HG02763 (cell line): Measurements from ENCODE around the gene DUOXA2.

ENCODE experiments used
- ATAC-seq: cut with Tn5 transposase; IDR thresholded peaks from one replicate; pipeline ENCODE4 v1.9.1; 2021; ENCODE audit warnings: mild to moderate bottlenecking, moderate library complexity; ENCODE audit not compliant: unreplicated experiment

Gene DUOXA2

DNA sequence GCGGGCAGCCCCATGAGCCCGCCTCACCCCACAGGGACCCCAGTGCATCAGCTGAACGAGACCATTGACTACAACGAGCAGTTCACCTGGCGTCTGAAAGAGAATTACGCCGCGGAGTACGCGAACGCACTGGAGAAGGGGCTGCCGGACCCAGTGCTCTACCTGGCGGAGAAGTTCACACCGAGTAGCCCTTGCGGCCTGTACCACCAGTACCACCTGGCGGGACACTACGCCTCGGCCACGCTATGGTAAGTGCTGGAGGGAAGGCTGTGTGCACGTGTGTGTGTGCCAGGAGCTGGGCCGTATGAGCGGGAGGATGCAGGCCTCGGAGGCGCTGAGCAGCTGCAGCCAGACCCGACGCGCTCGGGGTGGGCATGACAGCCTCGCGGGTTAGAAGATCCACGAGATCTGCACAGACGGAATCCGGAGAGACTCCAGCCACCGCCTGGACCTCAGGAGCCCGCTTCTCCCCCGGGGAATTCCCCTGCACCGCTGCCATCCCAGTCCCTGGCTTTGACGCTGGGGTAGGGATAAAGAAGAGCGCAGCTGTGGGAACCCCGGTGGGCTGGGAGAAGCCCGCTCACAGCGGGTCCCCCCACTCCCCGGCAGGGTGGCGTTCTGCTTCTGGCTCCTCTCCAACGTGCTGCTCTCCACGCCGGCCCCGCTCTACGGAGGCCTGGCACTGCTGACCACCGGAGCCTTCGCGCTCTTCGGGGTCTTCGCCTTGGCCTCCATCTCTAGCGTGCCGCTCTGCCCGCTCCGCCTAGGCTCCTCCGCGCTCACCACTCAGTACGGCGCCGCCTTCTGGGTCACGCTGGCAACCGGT lies 2.6 kb downstream of the DUOXA2 start:
- no peak for ATAC-seq

DNA sequence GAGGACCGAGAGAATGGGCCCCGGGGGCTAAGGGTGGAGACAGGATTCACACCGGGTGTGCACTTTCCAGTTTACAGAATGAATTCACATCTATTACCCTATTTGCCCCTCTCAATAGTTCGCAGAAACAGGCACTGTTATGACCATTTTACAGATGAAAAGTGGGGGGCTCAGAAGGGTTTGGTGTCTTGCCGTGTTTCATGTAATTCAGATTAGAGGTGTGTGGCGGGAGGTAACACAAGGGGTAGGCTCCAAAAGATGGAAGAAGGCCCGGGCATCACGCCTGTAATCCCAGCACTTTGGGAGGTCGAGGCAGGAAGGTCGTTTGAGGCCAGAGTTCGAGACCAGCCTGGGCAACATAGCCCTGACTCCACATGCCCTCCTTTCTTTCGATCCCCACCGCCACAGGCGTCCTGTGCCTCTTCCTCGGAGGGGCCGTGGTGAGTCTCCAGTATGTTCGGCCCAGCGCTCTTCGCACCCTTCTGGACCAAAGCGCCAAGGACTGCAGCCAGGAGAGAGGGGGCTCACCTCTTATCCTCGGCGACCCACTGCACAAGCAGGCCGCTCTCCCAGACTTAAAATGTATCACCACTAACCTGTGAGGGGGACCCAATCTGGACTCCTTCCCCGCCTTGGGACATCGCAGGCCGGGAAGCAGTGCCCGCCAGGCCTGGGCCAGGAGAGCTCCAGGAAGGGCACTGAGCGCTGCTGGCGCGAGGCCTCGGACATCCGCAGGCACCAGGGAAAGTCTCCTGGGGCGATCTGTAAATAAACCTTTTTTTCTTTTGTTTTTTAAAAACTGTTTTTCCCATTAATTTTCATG lies 3.4 kb downstream of the DUOXA2 start:
- no peak for ATAC-seq

DNA sequence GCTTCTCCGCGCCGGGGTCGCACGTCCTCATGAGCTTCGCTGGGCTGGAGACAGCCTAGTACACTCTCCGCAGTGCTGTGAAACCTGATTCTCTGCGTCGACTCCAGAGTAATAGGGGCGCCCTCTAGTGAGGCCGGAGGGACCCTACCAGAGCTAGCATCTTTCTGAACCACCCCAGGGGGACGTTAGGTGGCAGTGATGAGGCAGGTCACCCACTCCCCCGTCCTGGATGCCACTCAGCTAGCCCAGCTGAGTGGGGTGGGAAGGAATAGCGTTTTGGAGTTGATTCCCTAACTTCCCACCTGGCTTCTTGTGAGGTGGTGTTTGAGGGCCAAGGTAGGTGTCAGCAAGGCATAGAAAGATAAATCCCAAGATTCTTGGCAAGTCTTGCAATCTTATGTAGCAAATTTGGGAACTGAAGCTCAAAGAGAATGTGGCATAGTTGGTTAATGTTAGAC lies 4.0 kb downstream of the DUOXA2 start:
- peak; percentile 88 for ATAC-seq

DNA sequence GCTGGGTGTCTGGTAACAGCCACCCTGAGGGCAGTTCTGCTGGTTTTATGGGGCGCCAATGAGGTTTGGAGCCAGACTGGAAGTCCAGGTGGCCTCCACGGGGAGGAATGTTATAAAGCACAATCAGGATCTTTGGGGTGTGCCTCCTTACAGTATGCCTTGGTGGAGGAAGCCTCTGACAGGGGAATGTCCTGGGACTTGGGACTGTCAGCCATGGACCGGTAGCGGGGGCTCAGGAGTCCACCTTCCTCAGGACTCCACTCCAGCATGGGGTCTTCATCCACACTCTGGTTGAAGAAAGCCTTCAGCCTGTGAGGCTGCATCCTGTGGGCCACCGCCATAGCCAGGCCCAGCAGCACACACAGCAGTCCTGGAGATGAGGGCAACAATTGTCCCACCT lies 4.9 kb downstream of the DUOXA2 start:
- ATAC-seq, result no peak

DNA sequence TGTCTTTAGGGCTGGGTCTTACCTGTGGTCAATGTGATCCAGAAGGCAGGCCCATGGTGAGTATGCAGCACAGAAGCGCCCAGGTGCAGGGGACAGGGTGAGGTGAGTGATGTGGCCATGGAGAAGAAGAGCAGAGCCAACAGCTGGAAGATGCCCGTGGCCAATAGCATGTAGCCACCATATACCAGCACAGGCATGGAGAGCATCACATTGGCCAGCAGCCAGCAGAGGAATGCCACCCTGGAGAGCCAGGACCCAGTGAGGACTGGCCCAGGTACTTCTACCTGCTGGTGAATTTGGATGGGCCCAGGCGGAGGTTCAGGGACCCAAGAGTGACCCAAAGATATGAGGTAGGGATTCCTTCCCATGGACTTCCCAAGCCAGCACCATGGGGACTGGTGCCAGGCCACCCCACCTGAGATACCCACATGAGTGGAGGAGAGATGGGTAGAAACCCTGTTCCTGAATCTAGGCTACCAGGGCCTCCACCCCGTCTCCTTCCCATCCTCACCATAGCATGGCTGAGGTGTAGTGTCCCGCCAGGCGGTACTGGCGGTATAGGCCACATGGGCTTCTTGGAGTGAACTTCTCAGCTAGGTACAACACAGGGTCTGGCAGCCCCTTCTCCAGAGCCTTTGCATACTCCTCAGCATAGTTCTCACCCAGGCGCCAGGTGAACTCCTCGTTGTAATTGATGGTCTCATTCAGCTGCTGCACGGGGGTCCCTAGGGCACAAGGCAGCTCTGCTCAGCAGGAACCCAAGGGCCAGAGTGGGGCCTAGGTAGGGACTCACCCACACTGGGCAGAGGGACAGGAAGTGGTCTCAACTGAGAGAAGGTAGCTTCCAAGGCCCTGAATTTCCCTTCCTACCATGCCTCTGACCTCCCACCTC lies 6.2 kb downstream of the DUOXA2 start:
- ATAC-seq, result no peak

DNA sequence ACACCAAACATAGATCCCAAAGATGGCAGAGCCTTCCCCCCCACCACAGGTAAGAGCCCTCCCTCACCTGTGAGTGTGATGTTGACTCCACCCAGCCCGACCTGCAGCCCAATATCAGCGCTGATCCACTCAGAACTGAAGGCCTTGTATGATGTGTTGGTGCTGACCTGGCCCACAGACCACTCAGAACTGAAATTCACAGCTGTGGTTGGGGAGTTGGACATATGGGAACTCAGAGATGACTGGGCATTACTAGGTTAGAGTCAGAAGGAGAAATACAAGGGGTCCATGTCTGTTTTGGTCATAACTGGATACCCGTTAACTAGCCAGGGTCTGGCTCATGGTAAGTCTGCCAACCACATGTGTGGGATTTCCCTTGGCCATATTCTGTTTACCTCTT lies 6.9 kb downstream of the DUOXA2 start:
- ATAC-seq, result no peak

DNA sequence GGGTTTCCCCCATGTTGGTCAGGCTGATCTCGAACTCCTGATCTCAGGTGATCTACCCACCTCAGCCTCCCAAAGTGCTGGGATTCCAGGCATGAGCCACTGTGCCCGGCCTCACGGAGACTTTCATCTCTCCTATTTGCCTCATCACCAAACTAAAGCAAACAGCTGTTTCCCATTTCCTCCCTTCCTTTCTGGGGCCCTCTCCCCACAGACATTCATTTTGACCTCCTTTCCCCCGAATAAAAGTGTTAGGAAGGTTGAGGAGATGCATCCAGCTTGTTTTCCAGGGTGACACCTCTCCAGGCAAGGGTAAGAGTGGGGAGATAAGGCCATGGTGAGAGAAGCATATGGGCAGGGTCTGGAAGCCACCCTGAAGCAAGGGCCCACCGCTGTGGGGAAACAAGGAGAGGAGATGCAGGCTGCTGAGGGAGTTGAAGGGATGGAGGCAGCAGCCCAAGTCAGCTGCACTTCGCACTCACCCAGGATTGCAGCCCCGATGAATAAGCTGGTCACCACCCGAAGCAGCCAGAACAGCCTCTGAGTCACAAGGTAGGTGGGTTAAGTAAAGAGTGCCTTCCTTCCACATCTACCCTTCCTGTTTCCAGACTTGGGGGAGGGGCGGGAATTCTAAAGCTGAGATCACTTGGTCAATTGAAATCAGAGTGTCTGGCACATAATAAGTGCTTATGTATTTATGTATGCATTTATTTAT lies 7.7 kb downstream of the DUOXA2 start:
- no peak for ATAC-seq

DNA sequence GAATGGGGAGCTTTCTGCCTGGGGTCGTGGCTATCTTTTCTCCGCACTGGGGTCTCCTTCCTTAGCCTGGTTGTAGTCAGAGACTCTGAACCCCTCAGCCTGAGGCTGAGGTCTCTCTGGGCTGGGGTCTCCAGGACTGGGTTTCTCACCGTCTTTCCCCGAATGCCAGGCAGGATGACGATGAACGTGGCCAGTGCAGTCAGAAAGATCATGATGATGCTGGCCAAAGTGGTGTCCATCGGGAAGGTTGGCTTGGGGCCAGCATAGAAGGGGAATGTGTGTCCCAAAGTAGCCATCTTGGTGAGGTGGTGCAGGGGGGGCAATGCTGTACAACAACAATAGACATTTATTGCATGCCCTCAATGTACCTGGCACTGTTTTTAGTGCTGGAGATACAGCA lies 8.6 kb downstream of the DUOXA2 start:
- ATAC-seq, result no peak

DNA sequence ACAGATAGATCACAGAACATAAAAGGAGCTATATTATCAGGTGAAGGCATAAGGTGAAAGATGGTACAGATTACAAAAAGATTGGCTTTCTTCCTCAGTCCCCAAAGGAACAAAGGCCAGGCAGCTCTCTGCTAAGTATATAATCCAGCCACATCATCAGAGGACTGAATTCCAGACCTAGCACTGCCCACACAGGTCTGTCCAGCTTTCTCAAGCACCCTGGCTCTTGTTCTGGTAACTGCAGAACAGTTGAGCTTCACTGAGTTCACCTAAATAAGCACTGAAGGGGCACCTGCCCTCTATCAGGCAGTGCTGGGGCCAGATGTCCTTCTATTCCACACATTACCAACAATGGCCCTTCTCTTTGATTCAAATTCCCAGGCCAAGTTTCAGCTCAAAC lies 9.3 kb downstream of the DUOXA2 start:
- no peak for ATAC-seq

DNA sequence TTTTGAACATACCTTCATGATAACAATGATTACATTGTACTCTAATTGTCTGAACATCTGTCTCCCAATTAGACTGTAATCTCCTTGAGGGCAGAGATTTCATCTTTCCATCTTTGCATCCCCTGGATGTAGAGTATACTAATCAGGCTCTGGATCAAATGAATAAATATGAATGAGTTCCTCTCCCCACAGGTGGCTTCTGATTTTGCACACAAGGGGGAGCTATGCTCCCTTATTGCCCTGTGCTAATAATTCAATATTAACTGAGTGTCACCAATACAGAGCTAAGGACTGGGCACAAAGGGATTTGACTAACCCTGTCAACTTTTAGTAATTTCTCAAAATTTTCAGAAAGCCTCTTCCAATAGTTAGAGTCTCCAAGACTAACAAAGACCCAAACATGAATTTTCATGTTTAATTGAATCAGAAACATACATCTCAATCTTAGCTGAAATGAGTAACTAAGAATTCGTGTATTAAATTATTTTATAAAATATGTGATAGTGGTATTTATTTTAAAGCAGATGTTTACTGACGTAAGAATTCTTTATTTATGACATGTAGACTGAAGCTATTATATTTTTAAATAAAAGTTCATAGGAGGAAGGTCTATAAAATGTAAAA lies 12.5 kb downstream of the DUOXA2 start:
- ATAC-seq, result no peak

DNA sequence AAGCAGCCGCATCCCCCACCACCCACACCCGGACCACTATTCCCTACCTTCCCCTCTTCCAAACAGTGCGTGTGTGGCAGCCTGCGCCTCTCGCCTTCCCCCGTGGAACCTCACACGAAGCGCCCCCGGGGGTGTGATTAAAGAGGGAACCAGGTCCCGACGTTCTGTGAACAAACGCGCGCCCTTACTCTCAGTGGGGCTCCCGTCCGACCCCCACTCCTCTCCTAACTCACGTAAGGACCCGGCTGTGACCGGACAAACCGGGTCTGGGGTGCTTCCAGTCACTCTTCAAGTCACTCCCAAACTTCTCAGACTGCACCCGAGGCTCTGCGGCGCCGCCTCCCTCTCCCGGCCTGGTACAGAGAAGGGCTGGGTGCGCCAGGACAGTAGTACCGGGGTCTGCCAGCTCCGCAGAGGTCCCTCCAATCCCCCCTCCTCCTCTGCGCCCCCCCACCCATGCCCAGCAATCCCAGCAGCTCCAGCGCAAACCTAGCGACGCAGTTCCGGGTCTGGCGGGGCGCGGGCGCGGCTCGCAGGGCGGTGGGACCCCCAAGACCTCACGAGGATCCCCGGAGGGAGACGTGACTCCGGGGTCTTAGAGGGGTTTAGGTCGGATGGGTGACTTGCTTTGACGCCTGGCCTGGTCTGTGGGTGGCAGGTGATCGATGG lies 15.0 kb downstream of the DUOXA2 start:
- no peak for ATAC-seq

DNA sequence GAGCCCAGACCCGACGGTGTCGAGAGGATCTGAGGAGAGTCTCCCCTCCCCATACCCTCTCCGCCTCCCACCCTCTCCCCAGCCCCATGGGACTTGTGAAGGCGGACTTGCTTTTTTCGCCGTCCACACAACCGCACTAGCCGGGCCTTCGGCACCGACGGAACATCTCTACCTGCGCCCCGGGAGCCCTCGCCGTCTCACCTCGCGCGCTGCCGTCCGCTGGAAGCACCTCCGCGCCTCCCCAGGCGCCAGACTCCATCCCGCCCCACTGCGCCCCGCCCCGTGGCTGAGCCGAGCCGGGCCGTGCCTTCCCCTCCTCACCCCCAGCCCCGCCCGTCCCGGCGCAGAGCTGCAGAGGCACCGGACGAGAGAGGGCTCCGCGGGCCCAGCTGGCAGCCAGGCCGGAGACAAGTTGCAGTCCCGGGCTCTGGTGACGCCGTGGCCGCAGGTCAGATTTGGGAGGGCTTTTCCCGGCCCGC lies 15.6 kb downstream of the DUOXA2 start, which contains the start of the genes DUOX1 and DUOXA1:
TSS of gene DUOX1 (plus strand) at position 344 of the 479 bp plus-strand sequence. CDS start 1,973 bp downstream, outside the sequence.
TSS of gene DUOXA1 (minus strand) at position 229 of the 479 bp plus-strand sequence. CDS start 6,865 bp downstream, outside the sequence.
- ATAC-seq, result no peak

DNA sequence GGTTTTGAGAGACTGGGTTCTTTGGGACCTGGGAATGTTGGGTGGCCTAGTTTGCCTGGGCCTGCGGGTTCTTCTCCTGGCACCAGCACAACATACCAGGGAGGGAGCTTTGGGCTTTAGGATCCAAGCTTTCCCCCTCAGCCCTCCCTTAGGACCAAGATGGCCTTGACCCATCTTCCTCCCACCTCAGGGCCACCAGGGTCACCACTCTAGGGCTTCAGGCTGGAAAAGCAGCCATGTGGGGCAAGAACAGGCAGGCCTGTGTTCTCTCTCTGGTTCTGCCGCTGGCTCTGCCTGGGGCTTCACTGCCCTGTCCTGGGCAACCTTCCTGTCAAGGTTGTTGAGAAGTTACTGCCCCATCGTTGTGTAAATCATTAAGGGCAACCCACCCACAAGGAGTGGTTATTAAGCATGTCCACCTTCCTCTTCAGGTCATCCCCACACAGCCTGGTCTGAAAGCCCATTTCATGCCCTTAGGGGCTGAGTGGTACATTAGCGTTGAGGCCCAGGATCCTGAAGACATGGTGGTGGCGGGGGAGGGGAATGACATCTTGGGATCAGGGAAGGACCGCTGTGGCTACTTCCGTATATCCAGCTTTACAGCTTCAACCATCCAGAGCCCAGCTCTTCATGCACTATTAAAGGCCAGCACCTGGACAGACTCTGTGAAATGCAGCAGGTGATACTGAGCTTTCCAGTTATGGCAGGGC lies 16.3 kb downstream of the DUOXA2 start:
- no peak for ATAC-seq

DNA sequence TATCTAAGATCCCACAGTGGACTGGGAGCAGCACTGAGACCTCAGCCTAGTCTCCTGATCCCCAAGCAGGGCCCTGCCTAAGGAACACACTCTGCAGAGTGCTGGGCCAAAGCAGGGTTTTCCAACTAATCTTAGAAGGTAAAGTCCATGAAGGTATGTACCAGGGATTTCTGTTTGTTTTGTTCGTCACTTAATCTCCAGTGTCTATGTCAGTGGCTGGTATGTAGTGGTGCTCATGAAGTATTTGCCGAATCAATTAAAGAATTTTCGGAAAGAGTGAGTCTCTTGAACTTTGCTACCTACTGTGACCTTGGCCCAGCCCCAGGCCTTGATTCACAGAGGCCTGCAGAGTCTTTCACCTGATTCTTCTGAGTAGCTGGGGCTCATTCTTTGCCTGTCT lies 17.4 kb downstream of the DUOXA2 start:
- no peak for ATAC-seq

DNA sequence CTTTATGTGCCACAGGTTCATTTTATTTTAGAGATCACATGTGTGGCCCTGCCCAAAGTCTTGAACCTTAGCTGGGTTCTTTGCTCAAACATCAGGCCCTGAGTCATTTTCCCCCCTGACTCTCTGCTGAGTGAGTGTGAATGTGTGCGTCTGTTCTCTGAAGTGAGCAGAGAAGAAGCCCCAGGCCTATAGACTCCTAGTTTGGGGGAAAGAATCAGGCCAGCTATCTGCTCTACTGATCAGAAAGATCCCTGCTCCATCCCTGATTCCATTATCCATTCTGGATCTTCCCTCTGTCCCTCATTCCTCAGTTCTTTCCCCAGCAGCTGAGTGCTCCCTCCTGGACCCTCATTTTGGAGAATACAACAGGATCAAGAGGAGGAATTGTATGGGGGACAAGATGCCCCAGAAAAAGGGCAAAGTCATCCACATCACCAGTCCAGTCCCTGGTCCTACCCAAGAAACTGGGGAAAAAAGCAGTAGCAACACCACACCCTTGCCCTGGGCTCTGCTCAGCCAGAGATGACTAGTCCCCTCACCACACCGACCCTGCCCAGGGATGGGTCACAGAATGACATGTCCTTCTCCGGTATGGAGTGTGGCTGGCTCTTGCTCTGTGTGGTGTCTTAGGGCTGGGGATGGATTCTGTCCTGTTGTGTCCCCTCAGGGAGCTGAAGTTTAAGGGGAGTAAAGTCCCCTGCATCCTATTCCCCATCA lies 18.9 kb downstream of the DUOXA2 start:
- ATAC-seq, result no peak

DNA sequence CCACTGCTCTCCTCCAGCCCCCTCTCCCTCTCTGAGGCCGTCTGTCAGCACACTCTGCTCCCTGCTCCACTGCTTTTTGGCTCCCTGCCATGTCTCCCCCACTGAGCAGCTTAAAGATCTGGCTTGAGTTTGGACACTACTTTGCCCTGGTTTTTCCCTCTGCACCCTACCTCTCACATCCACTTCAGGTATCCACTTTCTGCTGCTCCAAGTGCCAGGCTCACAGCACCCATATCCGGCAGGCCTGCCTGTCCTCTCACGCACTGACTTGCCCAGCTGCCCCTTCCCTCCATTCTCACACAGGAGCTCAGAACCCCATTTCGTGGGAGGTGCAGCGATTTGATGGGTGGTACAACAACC lies 19.4 kb downstream of the DUOXA2 start:
- no peak for ATAC-seq

DNA sequence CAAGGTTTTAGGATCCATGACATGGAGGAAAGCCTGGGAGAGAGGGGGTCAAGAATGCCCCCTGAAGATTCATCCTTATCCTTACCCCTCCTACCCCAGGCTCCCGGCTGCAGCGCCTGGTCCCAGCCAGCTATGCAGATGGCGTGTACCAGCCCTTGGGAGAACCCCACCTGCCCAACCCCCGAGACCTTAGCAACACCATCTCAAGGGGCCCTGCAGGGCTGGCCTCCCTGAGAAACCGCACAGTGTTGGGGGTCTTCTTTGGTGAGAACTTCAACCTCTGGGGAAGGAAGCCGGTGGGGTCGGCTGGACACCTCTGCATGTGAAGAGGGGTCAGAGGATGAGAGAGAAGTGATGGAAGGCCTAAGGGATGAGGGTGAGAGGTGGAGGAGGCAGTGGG lies 19.9 kb downstream of the DUOXA2 start:
- ATAC-seq, result no peak
